ENCODE measurements around the gene GET4.

The GET4 gene

DNA sequence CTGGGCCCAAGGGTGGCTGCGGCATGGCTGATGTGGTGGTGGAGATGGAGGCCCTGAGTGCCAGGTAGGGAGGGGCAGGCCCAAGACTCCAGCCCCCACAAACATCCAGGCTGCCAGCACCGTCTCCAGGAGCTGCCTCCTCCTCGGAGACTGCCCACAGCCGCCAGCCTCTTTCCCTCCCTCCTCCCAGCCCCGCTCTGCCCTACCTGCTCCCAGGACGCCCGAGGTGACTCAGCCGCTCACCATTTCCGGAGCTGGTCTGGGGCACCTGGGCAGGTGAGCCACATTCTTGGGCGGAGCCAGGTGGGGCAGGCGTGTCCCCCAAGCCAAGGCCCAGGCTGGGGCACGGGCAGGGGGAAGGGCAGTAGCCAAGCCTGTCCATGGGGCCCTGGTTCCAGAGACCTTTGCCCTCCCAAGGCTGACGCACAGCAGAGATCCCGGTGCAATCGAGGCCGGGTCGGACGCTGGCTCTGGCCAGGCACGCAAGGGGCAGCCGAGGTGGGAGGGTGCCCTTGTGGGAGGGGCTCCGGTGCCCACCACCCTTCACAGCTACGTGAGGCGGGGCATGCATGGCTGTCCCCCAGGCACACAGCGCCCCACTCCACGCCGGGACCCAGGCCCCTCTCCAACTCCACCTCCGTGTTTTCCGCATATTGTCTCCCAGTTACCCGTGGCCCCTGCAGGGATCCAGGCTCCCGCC is 69.4 kb downstream of the GET4 start:
- Histone ChIP-seq H3K36me3 (ENCODE audit: insufficient read depth, insufficient read length, low read length) (no peaks in the 10 kb centered on the region), H3K9ac (ENCODE audit: insufficient read length, low read depth) (no peak overlapping the region), H3K27me3 (ENCODE audit: insufficient read depth, insufficient read length) (peaks cover 31% of the 10 kb centered on the region), H3K9me3 (ENCODE audit: insufficient read depth, low read length) (peaks cover 12% of the 10 kb centered on the region), H3K4me3 (ENCODE audit: insufficient read length, low read depth) (no peak overlapping the region), H3K4me1 (ENCODE audit: insufficient read depth, insufficient read length) (peaks cover 16% of the 10 kb centered on the region)
- DNase-seq (ENCODE audit: low read depth, low spot score): no peak
- TF ChIP-seq SUZ12 (IDR thresholded peaks at IDR 0.05; ENCODE audit: extremely low read depth, insufficient read depth, insufficient read length): no peak
- no peak for TF ChIP-seq ZNF274 (IDR thresholded peaks at IDR 0.05; ENCODE audit: low read depth, low read length)
- no peak for TF ChIP-seq YY1 (IDR thresholded peaks at IDR 0.05; ENCODE audit: insufficient read depth, insufficient read length)
